ENCODE data around the gene CCDC88A. TPM values are rescaled to one million over a fixed set of nuclear protein-coding genes. Genes with fewer than 3 reads are reported as not detected.

The CCDC88A gene
- total and polyA plus RNA-seq, 2 donors (not counting 1 experiment from before 2014, with no cell fraction given) = 2.7 to 26.0 TPM

DNA sequence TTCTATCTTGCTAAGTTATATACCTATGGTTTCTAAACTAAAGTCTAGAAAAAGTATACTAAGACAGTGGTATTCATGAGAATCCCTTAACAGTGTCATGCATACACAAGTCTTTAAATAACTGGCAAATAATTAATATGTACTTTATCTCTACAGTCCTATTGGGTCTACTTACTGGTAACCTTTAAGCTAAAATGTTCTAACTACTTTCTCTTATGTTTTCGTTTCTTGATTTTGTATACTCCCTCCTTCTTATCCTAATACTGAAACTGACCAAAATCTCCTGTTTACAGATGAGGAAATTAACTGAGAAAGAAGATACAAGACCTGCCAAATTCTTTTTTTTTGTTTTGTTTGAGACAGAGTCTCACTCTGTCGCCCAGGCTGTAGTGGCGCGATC, 74.6 kb downstream of the CCDC88A start:
- Histone ChIP-seq H3K4me2 (replicated peaks; ENCODE audit: low read depth, low read length, poor library complexity, severe bottlenecking) (no peak overlapping the region), H3K27ac (ENCODE audit: low read length in 2 of 2) (no peak overlapping the region), H2AFZ (ENCODE audit: insufficient read depth, low read depth, low read length, poor library complexity, severe bottlenecking) (no peak overlapping the region), H3K36me3 (replicated peaks in 1 of 2; ENCODE audit: control extremely low read depth in 1 of 2, control insufficient read depth in 1 of 2, extremely low read depth in 1 of 2, insufficient read depth in 2 of 2, low read length in 1 of 2) (no peaks in the 10 kb centered on the region), H4K20me1 (ENCODE audit: control insufficient read depth, insufficient read depth, low read length, poor library complexity, severe bottlenecking) (no peaks in the 10 kb centered on the region), H3K9ac (ENCODE audit: low read length) (no peak overlapping the region), H3K79me2 (ENCODE audit: control insufficient read depth, insufficient read depth, low read length) (no peaks in the 10 kb centered on the region), H3K4me3 (ENCODE audit: control extremely low read depth in 1 of 5, extremely low read depth in 1 of 5, insufficient read depth in 1 of 5, low read depth in 2 of 5, low read length in 4 of 5) (no peak overlapping the region), H3K27me3 (replicated peaks in 1 of 4; ENCODE audit: control extremely low read depth in 1 of 4, control insufficient read depth in 3 of 4, insufficient read depth in 4 of 4, low read length in 3 of 4) (no peaks in the 10 kb centered on the region), H3K4me1 (ENCODE audit: control insufficient read depth in 2 of 2, insufficient read depth in 2 of 2, low read length in 2 of 2) (no peaks in the 10 kb centered on the region), H3K9me3 (ENCODE audit: control extremely low read depth in 1 of 3, control insufficient read depth in 2 of 3, insufficient read depth in 1 of 3, low read length in 2 of 3) (no peaks in the 10 kb centered on the region)
- Mint-ChIP-seq H3K4me1 (no peaks in the 10 kb centered on the region), H3K27ac (no peak overlapping the region), H3K4me3 (no peak overlapping the region), H3K9me3 (ENCODE audit: insufficient read depth) (no peaks in the 10 kb centered on the region), H3K27me3 (no peaks in the 10 kb centered on the region)
- no peak for DNase-seq
- CTCF ChIA-PET = no interaction called here
- ATAC-seq (ENCODE audit: low read depth) = no peak
- POLR2A ChIA-PET = no interaction called here
- 100% methylated on average over 3 of the region's 4 CpGs for WGBS (ENCODE audit: insufficient coverage)
- intact Hi-C loops (cut with micrococcal nuclease) = no loop called here
- TF ChIP-seq EZH2 (IDR thresholded peaks at IDR 0.05; ENCODE audit: borderline replicate concordance, insufficient read depth, low read depth, low read length, poor library complexity, severe bottlenecking) = no peak
- TF ChIP-seq, protein P1, sequence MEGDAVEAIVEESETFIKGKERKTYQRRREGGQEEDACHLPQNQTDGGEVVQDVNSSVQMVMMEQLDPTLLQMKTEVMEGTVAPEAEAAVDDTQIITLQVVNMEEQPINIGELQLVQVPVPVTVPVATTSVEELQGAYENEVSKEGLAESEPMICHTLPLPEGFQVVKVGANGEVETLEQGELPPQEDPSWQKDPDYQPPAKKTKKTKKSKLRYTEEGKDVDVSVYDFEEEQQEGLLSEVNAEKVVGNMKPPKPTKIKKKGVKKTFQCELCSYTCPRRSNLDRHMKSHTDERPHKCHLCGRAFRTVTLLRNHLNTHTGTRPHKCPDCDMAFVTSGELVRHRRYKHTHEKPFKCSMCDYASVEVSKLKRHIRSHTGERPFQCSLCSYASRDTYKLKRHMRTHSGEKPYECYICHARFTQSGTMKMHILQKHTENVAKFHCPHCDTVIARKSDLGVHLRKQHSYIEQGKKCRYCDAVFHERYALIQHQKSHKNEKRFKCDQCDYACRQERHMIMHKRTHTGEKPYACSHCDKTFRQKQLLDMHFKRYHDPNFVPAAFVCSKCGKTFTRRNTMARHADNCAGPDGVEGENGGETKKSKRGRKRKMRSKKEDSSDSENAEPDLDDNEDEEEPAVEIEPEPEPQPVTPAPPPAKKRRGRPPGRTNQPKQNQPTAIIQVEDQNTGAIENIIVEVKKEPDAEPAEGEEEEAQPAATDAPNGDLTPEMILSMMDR (IDR thresholded peaks at IDR 0.05) = no peak

GRCh38 chr2:55338268-55338667, 81.4 kb downstream of the CCDC88A start:
- no peaks in the 10 kb centered on the region for H3K27me3 ChIP-seq (replicated peaks in 1 of 4; ENCODE audit: control extremely low read depth in 1 of 4, control insufficient read depth in 3 of 4, insufficient read depth in 4 of 4, low read length in 3 of 4)
- no peak overlapping the region for H2AFZ ChIP-seq (ENCODE audit: insufficient read depth, low read depth, low read length, poor library complexity, severe bottlenecking)
- H3K4me1 ChIP-seq (ENCODE audit: control insufficient read depth in 2 of 2, insufficient read depth in 2 of 2, low read length in 2 of 2) = no peaks in the 10 kb centered on the region
- no peaks in the 10 kb centered on the region for H4K20me1 ChIP-seq (ENCODE audit: control insufficient read depth, insufficient read depth, low read length, poor library complexity, severe bottlenecking)
- H3K4me2 ChIP-seq (replicated peaks; ENCODE audit: low read depth, low read length, poor library complexity, severe bottlenecking) = no peak overlapping the region
- Mint-ChIP-seq H3K9me3 (ENCODE audit: insufficient read depth) (no peaks in the 10 kb centered on the region), H3K27ac (no peak overlapping the region), H3K4me3 (no peak overlapping the region), H3K27me3 (no peaks in the 10 kb centered on the region), H3K4me1 (no peaks in the 10 kb centered on the region)
- CTCF ChIA-PET = interaction anchor here (0.7 kb wide), 1 partner anchor 237 kb away, joined by 3 read pairs; no protein-coding TSS in a partner anchor
- intact Hi-C loops (cut with micrococcal nuclease) = loop anchor here (10.0 kb wide), 1 partner anchor 47 kb away; no protein-coding TSS in a partner anchor
- H3K9me3 ChIP-seq (ENCODE audit: control extremely low read depth in 1 of 3, control insufficient read depth in 2 of 3, insufficient read depth in 1 of 3, low read length in 2 of 3) = no peaks in the 10 kb centered on the region
- no peak for TF ChIP-seq EZH2 (IDR thresholded peaks at IDR 0.05; ENCODE audit: borderline replicate concordance, insufficient read depth, low read depth, low read length, poor library complexity, severe bottlenecking)
- no peaks in the 10 kb centered on the region for H3K79me2 ChIP-seq (ENCODE audit: control insufficient read depth, insufficient read depth, low read length)
- no peak overlapping the region for H3K4me3 ChIP-seq (ENCODE audit: control extremely low read depth in 1 of 5, extremely low read depth in 1 of 5, insufficient read depth in 1 of 5, low read depth in 2 of 5, low read length in 4 of 5)
- no peak overlapping the region for H3K9ac ChIP-seq (ENCODE audit: low read length)
- no peak overlapping the region for H3K27ac ChIP-seq (ENCODE audit: low read length in 2 of 2)
- ATAC-seq (ENCODE audit: low read depth) (no peak), DNase-seq (no peak)
- POLR2A ChIA-PET = no interaction called here
- H3K36me3 ChIP-seq (replicated peaks in 1 of 2; ENCODE audit: control extremely low read depth in 1 of 2, control insufficient read depth in 1 of 2, extremely low read depth in 1 of 2, insufficient read depth in 2 of 2, low read length in 1 of 2) = peaks cover 0 to 2% of the 10 kb centered on the region in 2 experiments

Measured in B cell (primary cell).